SK-N-SH treated with all-trans-retinoic acid at 6 μM for 48 hours (cell line): Measurements from ENCODE around the gene UTF1.

Source experiments
- ATAC-seq: fragments of 200-7000 bp; cut with Tn5 transposase; 3 replicates; pipeline ENCODE4 v1.9.1; 2020; ENCODE audit warnings: mild to moderate bottlenecking, moderate library complexity
- ARNTL ChIP-seq: fragments of 450-650 bp; formaldehyde crosslinking; IDR thresholded peaks from 2 replicates; pipeline ENCODE4 v1.5.0; 2020; ENCODE audit warnings: low read depth, mild to moderate bottlenecking, moderate library complexity, borderline replicate concordance
- BACH2 ChIP-seq: fragments of 250-450 bp; sonication (Bioruptor Pico); IDR thresholded peaks from 2 replicates; pipeline ENCODE4 v1.9.0; 2021; ENCODE audit warnings: mild to moderate bottlenecking, borderline replicate concordance
- CREB5 ChIP-seq: fragments of 250-450 bp; sonication (Bioruptor Pico); IDR thresholded peaks from 2 replicates; pipeline ENCODE4 v1.5.1; 2020; ENCODE audit warnings: low read depth, mild to moderate bottlenecking, moderate library complexity
- CSDC2 ChIP-seq: fragments of 250-450 bp; sonication (Bioruptor Pico); IDR thresholded peaks from 2 replicates; pipeline ENCODE4 v1.5.0; 2020; ENCODE audit warnings: mild to moderate bottlenecking, moderate library complexity
- CSRNP3 ChIP-seq: fragments of 250-450 bp; sonication (Bioruptor Pico); IDR thresholded peaks from 2 replicates; pipeline ENCODE4 v1.5.1; 2021; ENCODE audit warnings: mild to moderate bottlenecking, moderate library complexity
- ESRRG ChIP-seq: fragments of 250-450 bp; sonication (Bioruptor Pico); IDR thresholded peaks from 2 replicates; pipeline ENCODE4 v1.6.1; 2021; ENCODE audit warnings: mild to moderate bottlenecking
- GLIS3 ChIP-seq: fragments of 250-450 bp; sonication (Bioruptor Pico); IDR thresholded peaks from 2 replicates; pipeline ENCODE4 v1.5.0; 2020; ENCODE audit warnings: mild to moderate bottlenecking, moderate library complexity
- ISL1 ChIP-seq: fragments of 250-450 bp; sonication (Bioruptor Pico); IDR thresholded peaks from 2 replicates; pipeline ENCODE4 v2.1.2; 2022; ENCODE audit warnings: mild to moderate bottlenecking, moderate library complexity
- OSR1 ChIP-seq: fragments of 250-450 bp; sonication (Bioruptor Pico); IDR thresholded peaks from 2 replicates; pipeline ENCODE4 v1.8.0; 2022; ENCODE audit warnings: moderate library complexity, mild to moderate bottlenecking, inconsistent platforms
- RARB ChIP-seq: fragments of 250-450 bp; sonication (Bioruptor Pico); IDR thresholded peaks from 2 replicates; pipeline ENCODE4 v1.8.0; 2021; ENCODE audit warnings: mild to moderate bottlenecking, moderate library complexity
- SNAI2 ChIP-seq: fragments of 250-450 bp; sonication (Bioruptor Pico); IDR thresholded peaks from 2 replicates; pipeline ENCODE4 v1.5.0; 2020; ENCODE audit warnings: mild to moderate bottlenecking, moderate library complexity
- TCF4 ChIP-seq: fragments of 250-450 bp; sonication (Bioruptor Pico); IDR thresholded peaks from 2 replicates; pipeline ENCODE4 v1.8.0; 2021; ENCODE audit warnings: mild to moderate bottlenecking, moderate library complexity, borderline replicate concordance
- TOX ChIP-seq: fragments of 250-450 bp; sonication (Bioruptor Pico); IDR thresholded peaks from 2 replicates; pipeline ENCODE4 v1.8.0; 2021; ENCODE audit warnings: mild to moderate bottlenecking, moderate library complexity, borderline replicate concordance
- ZC3H10 ChIP-seq: fragments of 250-450 bp; sonication (Bioruptor Pico); IDR thresholded peaks from 2 replicates; pipeline ENCODE4 v1.5.1; 2021; ENCODE audit warnings: mild to moderate bottlenecking, moderate library complexity
- ZFP30 ChIP-seq: fragments of 450-650 bp; formaldehyde crosslinking; IDR thresholded peaks from 2 replicates; pipeline ENCODE4 v1.5.0; 2022; ENCODE audit warnings: mild to moderate bottlenecking, moderate library complexity
- ZNF70 ChIP-seq: fragments of 450-650 bp; formaldehyde crosslinking; IDR thresholded peaks from 2 replicates; pipeline ENCODE4 v1.5.0; 2020; ENCODE audit warnings: mild to moderate bottlenecking, moderate library complexity
- ZNF8 ChIP-seq: fragments of 450-650 bp; formaldehyde crosslinking; IDR thresholded peaks from 2 replicates; pipeline ENCODE4 v1.5.0; 2020; ENCODE audit warnings: mild to moderate bottlenecking, moderate library complexity
- TF ChIP-seq, protein P1 (sequence below): fragments of 250-450 bp; sonication (Bioruptor Pico); IDR thresholded peaks from 2 replicates; pipeline ENCODE4 v1.5.0; 2020; ENCODE audit warnings: mild to moderate bottlenecking, moderate library complexity
- TF ChIP-seq, protein P2 (sequence below): fragments of 250-450 bp; sonication (Bioruptor Pico); IDR thresholded peaks from 2 replicates; pipeline ENCODE4 v1.8.0; 2021; ENCODE audit warnings: low read depth, mild to moderate bottlenecking, moderate library complexity, borderline replicate concordance

Gene UTF1

GRCh38 chr10:133271521-133272300, 41.7 kb downstream of the UTF1 start:
- TF ChIP-seq CSRNP3 (CRISPR knock-in tag) = no peak
- no peak for TF ChIP-seq RARB (CRISPR knock-in tag)
- no peak for TF ChIP-seq ZNF8 (CRISPR knock-in tag)
- TF ChIP-seq ISL1 (CRISPR knock-in tag) = no peak
- no peak for TF ChIP-seq ARNTL (CRISPR knock-in tag)
- no peak for TF ChIP-seq ESRRG
- TF ChIP-seq, protein P1, sequence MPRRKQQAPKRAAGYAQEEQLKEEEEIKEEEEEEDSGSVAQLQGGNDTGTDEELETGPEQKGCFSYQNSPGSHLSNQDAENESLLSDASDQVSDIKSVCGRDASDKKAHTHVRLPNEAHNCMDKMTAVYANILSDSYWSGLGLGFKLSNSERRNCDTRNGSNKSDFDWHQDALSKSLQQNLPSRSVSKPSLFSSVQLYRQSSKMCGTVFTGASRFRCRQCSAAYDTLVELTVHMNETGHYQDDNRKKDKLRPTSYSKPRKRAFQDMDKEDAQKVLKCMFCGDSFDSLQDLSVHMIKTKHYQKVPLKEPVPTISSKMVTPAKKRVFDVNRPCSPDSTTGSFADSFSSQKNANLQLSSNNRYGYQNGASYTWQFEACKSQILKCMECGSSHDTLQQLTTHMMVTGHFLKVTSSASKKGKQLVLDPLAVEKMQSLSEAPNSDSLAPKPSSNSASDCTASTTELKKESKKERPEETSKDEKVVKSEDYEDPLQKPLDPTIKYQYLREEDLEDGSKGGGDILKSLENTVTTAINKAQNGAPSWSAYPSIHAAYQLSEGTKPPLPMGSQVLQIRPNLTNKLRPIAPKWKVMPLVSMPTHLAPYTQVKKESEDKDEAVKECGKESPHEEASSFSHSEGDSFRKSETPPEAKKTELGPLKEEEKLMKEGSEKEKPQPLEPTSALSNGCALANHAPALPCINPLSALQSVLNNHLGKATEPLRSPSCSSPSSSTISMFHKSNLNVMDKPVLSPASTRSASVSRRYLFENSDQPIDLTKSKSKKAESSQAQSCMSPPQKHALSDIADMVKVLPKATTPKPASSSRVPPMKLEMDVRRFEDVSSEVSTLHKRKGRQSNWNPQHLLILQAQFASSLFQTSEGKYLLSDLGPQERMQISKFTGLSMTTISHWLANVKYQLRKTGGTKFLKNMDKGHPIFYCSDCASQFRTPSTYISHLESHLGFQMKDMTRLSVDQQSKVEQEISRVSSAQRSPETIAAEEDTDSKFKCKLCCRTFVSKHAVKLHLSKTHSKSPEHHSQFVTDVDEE (CRISPR knock-in tag) = no peak
- TF ChIP-seq TOX (CRISPR knock-in tag) = no peak
- no peak for TF ChIP-seq CSDC2 (CRISPR knock-in tag)
- TF ChIP-seq ZNF70 (CRISPR knock-in tag) = no peak
- TF ChIP-seq TCF4 (CRISPR knock-in tag) = no peak
- no peak for TF ChIP-seq CREB5
- no peak for TF ChIP-seq ZC3H10 (CRISPR knock-in tag)
- TF ChIP-seq, protein P2, sequence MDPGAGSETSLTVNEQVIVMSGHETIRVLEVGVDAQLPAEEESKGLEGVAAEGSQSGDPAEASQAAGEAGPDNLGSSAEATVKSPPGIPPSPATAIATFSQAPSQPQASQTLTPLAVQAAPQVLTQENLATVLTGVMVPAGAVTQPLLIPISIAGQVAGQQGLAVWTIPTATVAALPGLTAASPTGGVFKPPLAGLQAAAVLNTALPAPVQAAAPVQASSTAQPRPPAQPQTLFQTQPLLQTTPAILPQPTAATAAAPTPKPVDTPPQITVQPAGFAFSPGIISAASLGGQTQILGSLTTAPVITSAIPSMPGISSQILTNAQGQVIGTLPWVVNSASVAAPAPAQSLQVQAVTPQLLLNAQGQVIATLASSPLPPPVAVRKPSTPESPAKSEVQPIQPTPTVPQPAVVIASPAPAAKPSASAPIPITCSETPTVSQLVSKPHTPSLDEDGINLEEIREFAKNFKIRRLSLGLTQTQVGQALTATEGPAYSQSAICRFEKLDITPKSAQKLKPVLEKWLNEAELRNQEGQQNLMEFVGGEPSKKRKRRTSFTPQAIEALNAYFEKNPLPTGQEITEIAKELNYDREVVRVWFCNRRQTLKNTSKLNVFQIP (CRISPR knock-in tag) = no peak
- no peak for TF ChIP-seq BACH2 (CRISPR knock-in tag)
- no peak for ATAC-seq

DNA sequence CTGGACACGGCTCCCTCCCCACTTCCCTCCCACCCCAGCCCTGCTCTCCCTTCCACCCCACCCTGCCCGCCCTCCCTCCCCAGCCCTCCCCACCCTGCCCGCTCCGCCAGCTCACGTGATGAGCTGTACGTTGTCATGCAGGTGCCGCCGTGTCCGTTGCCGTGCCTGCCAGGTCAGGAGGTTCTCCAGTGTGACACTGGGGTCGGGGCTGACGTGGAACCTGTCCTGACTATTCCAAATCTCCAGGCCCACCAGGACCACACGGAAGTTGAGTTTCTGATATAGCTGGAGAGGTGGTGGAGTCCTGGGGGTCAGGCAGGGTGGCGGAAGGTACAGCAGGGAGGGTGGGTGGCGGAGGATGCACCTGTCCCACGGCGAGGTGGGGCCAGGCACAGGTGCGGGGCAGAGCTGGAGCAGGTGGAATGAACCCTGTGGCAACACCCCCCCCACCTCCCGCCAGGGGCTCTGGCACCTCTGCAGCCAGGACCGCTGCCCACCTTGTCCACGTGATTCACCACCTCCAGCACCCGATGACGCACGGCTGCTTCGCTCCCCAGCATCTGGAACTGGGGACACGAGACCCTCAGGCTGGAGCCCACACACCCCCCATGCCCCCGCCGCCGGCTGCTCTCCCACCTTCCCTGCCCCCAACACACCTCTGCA, 42.4 kb downstream of the UTF1 start:
- no peak for ATAC-seq
- TF ChIP-seq ZNF70 (CRISPR knock-in tag) = no peak
- TF ChIP-seq CSRNP3 (CRISPR knock-in tag) = no peak
- no peak for TF ChIP-seq OSR1 (CRISPR knock-in tag)
- TF ChIP-seq ESRRG = no peak
- no peak for TF ChIP-seq TOX (CRISPR knock-in tag)
- no peak for TF ChIP-seq ZFP30 (CRISPR knock-in tag)
- no peak for TF ChIP-seq RARB (CRISPR knock-in tag)

- ATAC-seq = no peak
- TF ChIP-seq RARB (CRISPR knock-in tag) = no peak
- no peak for TF ChIP-seq SNAI2
- TF ChIP-seq, protein P1 (CRISPR knock-in tag) = no peak
- TF ChIP-seq CSDC2 (CRISPR knock-in tag) = no peak
- no peak for TF ChIP-seq OSR1 (CRISPR knock-in tag)
- TF ChIP-seq, protein P2 (CRISPR knock-in tag) = no peak
- no peak for TF ChIP-seq ZC3H10 (CRISPR knock-in tag)
- TF ChIP-seq ZNF8 (CRISPR knock-in tag) = no peak
- TF ChIP-seq GLIS3 (CRISPR knock-in tag) = no peak
- TF ChIP-seq ARNTL (CRISPR knock-in tag) = no peak
- no peak for TF ChIP-seq TOX (CRISPR knock-in tag)
- TF ChIP-seq CSRNP3 (CRISPR knock-in tag) = no peak
These were observed 43.0 kb downstream of the UTF1 start for GRCh38 chr10:133272964-133273420.
